Measurements from ENCODE around the gene CD22.

DNA sequence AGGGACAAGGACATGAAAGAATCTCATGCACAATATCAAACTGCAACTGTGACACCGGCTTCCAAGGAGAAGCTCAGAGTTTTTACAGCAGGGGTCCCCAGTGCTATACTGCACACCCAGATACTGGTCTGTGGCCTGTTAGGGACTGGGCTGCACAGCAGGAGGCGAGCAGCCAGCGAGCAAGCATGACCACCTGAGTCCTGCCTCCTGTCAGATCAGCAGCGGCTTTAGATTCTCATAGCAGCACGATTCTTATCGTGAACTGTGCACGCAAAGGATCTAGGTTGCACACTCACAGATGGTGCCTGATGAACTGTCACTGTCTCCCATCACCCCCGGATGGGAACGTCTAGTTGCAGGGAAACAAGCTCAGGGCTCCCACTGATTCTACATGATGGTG is 13.1 kb upstream of the CD22 start:
- TF ChIP-seq POLR2A (IDR thresholded peaks at IDR 0.05) (no peak), POLR2AphosphoS5 (IDR thresholded peaks at IDR 0.05) (no peak), CTCF (IDR thresholded peaks at IDR 0.05 in 8 of 11, conservative IDR thresholded peaks at IDR 0.05 in 3 of 11) (no peak)
